Colonic mucosa (tissue), 4 donors: ENCODE data around the gene HS3ST3B1. TPM values are rescaled to one million over a fixed set of nuclear protein-coding genes. Genes with fewer than 3 reads are reported as not detected.

Experiments
- DNase-seq: peaks from one replicate; pipeline ENCODE4 v3.0.0-alpha.2; 2020
- H3K27ac ChIP-seq: fragments of 200-600 bp; one replicate; pipeline ENCODE4 v1.8.0; 2021
- H3K27me3 ChIP-seq: fragments of 200-600 bp; one replicate; pipeline ENCODE4 v1.8.0; 2021
- H3K36me3 ChIP-seq: fragments of 200-600 bp; one replicate; pipeline ENCODE4 v1.8.0; 2021
- H3K4me1 ChIP-seq: fragments of 200-600 bp; one replicate; pipeline ENCODE4 v1.8.0; 2021; ENCODE audit warnings: mild to moderate bottlenecking
- H3K4me3 ChIP-seq: fragments of 200-600 bp; one replicate; pipeline ENCODE4 v1.8.0; 2021
- H3K9ac ChIP-seq, 2 donors: one replicate each; pipeline ENCODE4 v1.7.0; 2013; ENCODE audit warnings: control low read depth in 2 of 2, low read depth in 2 of 2, low read length in 2 of 2
- H3K9me3 ChIP-seq: fragments of 200-600 bp; one replicate; pipeline ENCODE4 v1.8.0; 2021
- intact Hi-C: fragments of 100-400 bp; cut with DNase I; formaldehyde crosslinking; loops from one replicate; pipeline ENCODE4 v1.14.1; 2022
- total RNA-seq, 2 donors: library from RNA; stranded (reverse); fragmentation: NEBNext Ultra II Directional in 1 of 2; extraction: Animal tissue kit (Norgen Biotek cat#: 25700) in 1 of 2; gene quantifications; one replicate each; pipeline ENCODE4 v1.2.1, GENCODE V29; 2021
- TF ChIP-seq, protein P1 (sequence below): fragments of 200-600 bp; IDR thresholded peaks from one replicate; pipeline ENCODE4 v1.8.0; 2022; ENCODE audit warnings: antibody characterized with exemption, mild to moderate bottlenecking
- donor health status: healthy.
- donor health status: DM: no; HTN: no; CAD: no.
- donor health status: DM: no; HTN: no; CAD: no.

Gene HS3ST3B1
- total RNA-seq, 2 donors from 2014 or later: 1.1 TPM

DNA sequence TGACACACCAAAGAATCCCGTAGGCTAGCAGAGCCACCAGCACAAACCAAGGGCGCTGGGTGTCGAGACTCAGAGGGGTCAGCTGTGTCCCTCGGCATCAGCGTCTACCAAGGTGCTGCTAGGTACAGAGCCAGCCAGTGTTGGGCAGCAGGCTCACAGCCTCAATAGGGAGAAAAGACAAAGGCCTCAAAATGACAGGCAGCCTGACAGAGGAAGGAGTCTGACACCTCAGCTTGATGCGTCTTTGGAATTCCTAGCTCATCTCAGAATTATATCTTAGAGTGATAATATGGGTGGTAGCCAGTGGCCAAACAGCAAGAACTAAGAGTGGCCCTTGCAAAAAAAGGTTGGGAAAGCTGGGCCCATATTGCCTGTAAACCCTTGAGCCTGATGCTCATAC is 45.9 kb downstream of the HS3ST3B1 start:
- Histone ChIP-seq H3K9me3 (no peaks in the 10 kb centered on the region), H3K36me3 (no peaks in the 10 kb centered on the region), H3K4me1 (no peaks in the 10 kb centered on the region), H3K27ac (no peak overlapping the region), H3K4me3 (no peak overlapping the region), H3K27me3 (no peaks in the 10 kb centered on the region), H3K9ac (no peak overlapping the region)
- TF ChIP-seq, protein P1, sequence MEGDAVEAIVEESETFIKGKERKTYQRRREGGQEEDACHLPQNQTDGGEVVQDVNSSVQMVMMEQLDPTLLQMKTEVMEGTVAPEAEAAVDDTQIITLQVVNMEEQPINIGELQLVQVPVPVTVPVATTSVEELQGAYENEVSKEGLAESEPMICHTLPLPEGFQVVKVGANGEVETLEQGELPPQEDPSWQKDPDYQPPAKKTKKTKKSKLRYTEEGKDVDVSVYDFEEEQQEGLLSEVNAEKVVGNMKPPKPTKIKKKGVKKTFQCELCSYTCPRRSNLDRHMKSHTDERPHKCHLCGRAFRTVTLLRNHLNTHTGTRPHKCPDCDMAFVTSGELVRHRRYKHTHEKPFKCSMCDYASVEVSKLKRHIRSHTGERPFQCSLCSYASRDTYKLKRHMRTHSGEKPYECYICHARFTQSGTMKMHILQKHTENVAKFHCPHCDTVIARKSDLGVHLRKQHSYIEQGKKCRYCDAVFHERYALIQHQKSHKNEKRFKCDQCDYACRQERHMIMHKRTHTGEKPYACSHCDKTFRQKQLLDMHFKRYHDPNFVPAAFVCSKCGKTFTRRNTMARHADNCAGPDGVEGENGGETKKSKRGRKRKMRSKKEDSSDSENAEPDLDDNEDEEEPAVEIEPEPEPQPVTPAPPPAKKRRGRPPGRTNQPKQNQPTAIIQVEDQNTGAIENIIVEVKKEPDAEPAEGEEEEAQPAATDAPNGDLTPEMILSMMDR: no peak
- DNase-seq: no peak
- intact Hi-C loops: no loop called here

DNA sequence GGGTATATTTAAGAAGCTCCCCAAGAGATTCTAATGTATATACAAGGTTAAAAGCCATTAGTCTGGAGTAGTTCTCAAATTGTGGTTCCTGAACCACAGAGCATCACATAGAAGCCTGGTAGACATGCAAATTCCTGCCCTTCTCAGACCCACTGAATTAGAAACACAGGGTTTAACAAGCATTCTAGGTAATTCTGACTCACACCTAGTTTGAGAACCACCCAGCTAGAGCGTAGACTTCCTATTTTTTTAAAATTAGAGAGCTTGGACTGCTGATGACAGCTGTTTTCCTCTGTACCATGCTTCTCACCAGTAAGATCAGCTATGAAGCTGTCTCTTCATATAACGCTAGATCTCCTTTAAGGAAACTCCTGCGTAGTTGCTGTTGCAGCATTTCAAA is 50.6 kb downstream of the HS3ST3B1 start:
- H3K36me3 ChIP-seq: no peaks in the 10 kb centered on the region
- no peaks in the 10 kb centered on the region for H3K27me3 ChIP-seq
- no peak overlapping the region for H3K27ac ChIP-seq
- H3K4me3 ChIP-seq: no peak overlapping the region
- no peaks in the 10 kb centered on the region for H3K9me3 ChIP-seq
- no peaks in the 10 kb centered on the region for H3K4me1 ChIP-seq
- no peak overlapping the region for H3K9ac ChIP-seq
- DNase-seq: no peak
- intact Hi-C loops: no loop called here
- TF ChIP-seq, protein P1: no peak

DNA sequence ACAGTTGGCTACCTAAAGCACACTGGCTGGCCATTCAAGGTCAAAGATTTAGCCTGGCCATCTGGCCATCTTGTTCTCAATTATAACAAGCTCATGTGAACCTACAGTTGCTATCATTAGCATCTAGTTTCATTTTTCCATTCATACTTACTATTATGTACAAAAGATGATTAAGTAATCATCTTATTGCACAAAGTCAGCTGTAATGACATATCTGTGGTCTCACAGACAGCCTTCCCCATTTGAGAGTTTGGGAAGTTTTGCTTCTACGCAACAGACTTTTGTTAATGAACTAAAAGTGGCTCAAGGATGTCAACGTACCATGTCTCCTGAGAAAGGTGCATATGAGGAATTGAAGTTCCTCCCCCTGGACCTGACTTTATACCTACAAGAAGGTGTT is 51.3 kb downstream of the HS3ST3B1 start:
- no peak for DNase-seq
- TF ChIP-seq, protein P1: no peak
- Histone ChIP-seq H3K27me3 (no peaks in the 10 kb centered on the region), H3K27ac (no peak overlapping the region), H3K9me3 (no peaks in the 10 kb centered on the region), H3K4me1 (no peaks in the 10 kb centered on the region), H3K9ac (no peak overlapping the region), H3K36me3 (no peaks in the 10 kb centered on the region), H3K4me3 (no peak overlapping the region)
- intact Hi-C loops: no loop called here

DNA sequence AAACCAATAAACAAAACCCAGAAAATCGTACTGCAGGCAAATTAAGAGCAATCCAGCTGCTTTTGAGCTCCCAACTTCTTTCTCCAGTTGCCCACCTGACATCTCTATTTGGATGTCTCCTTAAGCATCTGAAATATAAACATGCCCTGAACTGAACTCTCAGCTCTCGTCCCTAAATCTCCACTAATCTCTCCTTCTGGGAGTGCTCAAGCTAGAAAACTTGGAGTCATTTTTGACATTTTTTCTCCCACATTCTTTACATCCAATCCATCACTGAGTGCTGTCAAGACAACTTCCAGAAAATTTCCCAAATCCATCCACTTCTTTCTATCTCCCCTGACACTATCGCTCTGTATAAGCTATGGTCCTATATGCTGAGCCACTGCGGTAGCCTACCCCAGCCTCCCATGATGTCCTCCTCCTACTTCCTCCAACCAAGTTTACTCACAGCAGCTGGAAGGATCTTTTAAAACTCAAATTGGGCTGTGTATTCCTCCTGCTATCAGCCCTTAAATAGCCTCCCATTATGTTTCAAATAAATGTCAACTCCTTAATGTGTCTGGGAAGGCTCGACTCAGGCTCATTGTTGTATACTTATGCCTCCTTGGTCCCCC is 53.1 kb downstream of the HS3ST3B1 start:
- intact Hi-C loops: no loop called here
- no peaks in the 10 kb centered on the region for H3K9me3 ChIP-seq
- no peaks in the 10 kb centered on the region for H3K4me1 ChIP-seq
- H3K27me3 ChIP-seq: no peaks in the 10 kb centered on the region
- TF ChIP-seq, protein P1: no peak
- DNase-seq: no peak
- H3K36me3 ChIP-seq: no peaks in the 10 kb centered on the region
- H3K4me3 ChIP-seq: no peak overlapping the region
- H3K9ac ChIP-seq: no peak overlapping the region
- peak overlapping the region; percentile 32 for H3K27ac ChIP-seq

DNA sequence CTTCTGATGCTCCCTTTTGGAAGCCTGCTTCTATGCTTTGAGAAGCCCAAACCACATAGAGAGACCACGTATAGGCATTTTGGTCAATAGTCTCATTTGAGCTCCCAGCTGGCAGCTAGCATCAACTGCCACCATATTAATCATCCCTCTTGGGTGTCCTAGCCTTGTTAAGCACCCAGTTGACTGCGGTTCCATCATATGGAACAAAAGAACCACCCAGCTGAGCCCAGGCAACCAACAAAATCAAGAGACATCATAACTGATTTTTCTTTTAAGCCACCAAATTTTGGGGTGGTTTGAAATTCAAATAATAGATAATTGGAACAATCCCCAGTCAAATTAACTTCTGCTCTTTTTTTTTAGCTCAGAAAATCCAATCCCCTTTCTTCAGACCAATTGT is 53.9 kb downstream of the HS3ST3B1 start:
- Histone ChIP-seq H3K4me1 (no peaks in the 10 kb centered on the region), H3K36me3 (no peaks in the 10 kb centered on the region), H3K27me3 (no peaks in the 10 kb centered on the region), H3K27ac (no peak overlapping the region), H3K9ac (no peak overlapping the region), H3K9me3 (no peaks in the 10 kb centered on the region), H3K4me3 (no peak overlapping the region)
- intact Hi-C loops: no loop called here
- TF ChIP-seq, protein P1: no peak
- DNase-seq: no peak
